Mesenchymal stem cell (in vitro differentiated cells and primary cell): ENCODE results near the gene CCNT1. TPM values are rescaled to one million over a fixed set of nuclear protein-coding genes. Genes with fewer than 3 reads are reported as not detected.
A peak's percentile ranks its signal among the peaks of the same experiment; 100 is the strongest.

Experiments used
- DNase-seq: peaks from one replicate; pipeline ENCODE4 v3.0.0-alpha.2; 2013
- H2AFZ ChIP-seq: one replicate; pipeline ENCODE4 v1.6.1; 2013; ENCODE audit warnings: low read depth, mild to moderate bottlenecking, control low read depth, inconsistent platforms, low read length, moderate library complexity
- H2AK5ac ChIP-seq: 2 replicates; pipeline ENCODE4 v1.6.1; 2013; ENCODE audit warnings: low read length, moderate library complexity, mild to moderate bottlenecking, inconsistent platforms; ENCODE audit not compliant: severe bottlenecking
- H2BK120ac ChIP-seq: one replicate; pipeline ENCODE4 v1.6.1; 2013; ENCODE audit warnings: low read depth, mild to moderate bottlenecking, inconsistent platforms, low read length, moderate library complexity
- H2BK12ac ChIP-seq, 2 experiments: one replicate each; pipeline ENCODE4 v1.6.1; 2013; ENCODE audit warnings: inconsistent platforms in 2 of 2, low read length in 2 of 2, mild to moderate bottlenecking in 2 of 2, moderate library complexity in 2 of 2, control low read depth in 1 of 2
- H2BK15ac ChIP-seq: one replicate; pipeline ENCODE4 v1.6.1; 2013; ENCODE audit warnings: mild to moderate bottlenecking, low read depth, inconsistent platforms; ENCODE audit not compliant: poor library complexity, severe bottlenecking
- H2BK5ac ChIP-seq: 2 replicates; pipeline ENCODE4 v1.6.1; 2013; ENCODE audit warnings: low read depth, mild to moderate bottlenecking, low read length, control low read depth, inconsistent platforms; ENCODE audit not compliant: poor library complexity, severe bottlenecking
- H3K14ac ChIP-seq, 2 experiments: one replicate each; pipeline ENCODE4 v1.6.1; 2013; ENCODE audit warnings: inconsistent platforms in 2 of 2, low read length in 2 of 2, control low read depth in 1 of 2, mild to moderate bottlenecking in 1 of 2, moderate library complexity in 1 of 2
- H3K18ac ChIP-seq, 2 experiments: one replicate each; pipeline ENCODE4 v1.6.1; 2013; ENCODE audit warnings: inconsistent platforms in 2 of 2, low read length in 2 of 2, control low read depth in 1 of 2, low read depth in 1 of 2, mild to moderate bottlenecking in 1 of 2
- H3K23ac ChIP-seq, 2 experiments: one replicate each; pipeline ENCODE4 v1.6.1; 2013; ENCODE audit warnings: inconsistent platforms in 2 of 2, low read length in 2 of 2, mild to moderate bottlenecking in 2 of 2, moderate library complexity in 2 of 2, control low read depth in 1 of 2
- H3K27ac ChIP-seq: 2 replicates; pipeline ENCODE4 v1.5.1; 2013; ENCODE audit warnings: mild to moderate bottlenecking, moderate library complexity, low read length, control low read depth, inconsistent platforms; ENCODE audit not compliant: poor library complexity, severe bottlenecking
- H3K27me3 ChIP-seq, 2 experiments: 2 replicates each; pipeline versions ENCODE4 v1.6.1 to v1.7.0; 2013; ENCODE audit warnings: low read length in 2 of 2, mild to moderate bottlenecking in 2 of 2, moderate library complexity in 2 of 2, control low read depth in 1 of 2, inconsistent platforms in 1 of 2; ENCODE audit not compliant: control insufficient read depth in 1 of 2, insufficient read depth in 1 of 2
- H3K36me3 ChIP-seq, 2 experiments: 2 replicates each; pipeline versions ENCODE4 v1.6.1 to v1.7.0; 2013; ENCODE audit warnings: low read length in 2 of 2, control low read depth in 1 of 2, inconsistent platforms in 1 of 2, low read depth in 1 of 2, mild to moderate bottlenecking in 1 of 2; ENCODE audit not compliant: insufficient read depth in 2 of 2, control insufficient read depth in 1 of 2
- H3K4ac ChIP-seq, 2 experiments: one replicate each; pipeline ENCODE4 v1.6.1; 2013; ENCODE audit warnings: inconsistent platforms in 2 of 2, low read length in 2 of 2, mild to moderate bottlenecking in 2 of 2, moderate library complexity in 2 of 2, control low read depth in 1 of 2, low read depth in 1 of 2
- H3K4me1 ChIP-seq: 2 replicates; pipeline ENCODE4 v1.6.1; 2013; ENCODE audit warnings: low read depth, low read length, control low read depth; ENCODE audit not compliant: control insufficient read depth, insufficient read depth
- H3K4me2 ChIP-seq: 2 replicates; pipeline ENCODE4 v1.6.1; 2013; ENCODE audit warnings: low read length, mild to moderate bottlenecking, inconsistent platforms; ENCODE audit not compliant: poor library complexity, severe bottlenecking
- H3K4me3 ChIP-seq, 2 experiments: 2 replicates each; pipeline versions ENCODE4 v1.5.1 to v1.7.0; 2013; ENCODE audit warnings: low read length in 2 of 2, mild to moderate bottlenecking in 2 of 2, control low read depth in 1 of 2, low read depth in 1 of 2; ENCODE audit not compliant: insufficient read depth in 1 of 2
- H3K79me1 ChIP-seq: replicated peaks from 2 replicates; pipeline ENCODE4 v1.6.1; 2013; ENCODE audit warnings: mild to moderate bottlenecking, control low read depth, low read length, inconsistent platforms; ENCODE audit not compliant: poor library complexity, severe bottlenecking
- H3K9ac ChIP-seq: 2 replicates; pipeline ENCODE4 v1.7.0; 2013; ENCODE audit warnings: mild to moderate bottlenecking, low read length, moderate library complexity
- H3K9me3 ChIP-seq: 2 replicates; pipeline ENCODE4 v1.7.0; 2013; ENCODE audit warnings: mild to moderate bottlenecking, low read length; ENCODE audit not compliant: control insufficient read depth
- H4K8ac ChIP-seq: one replicate; pipeline ENCODE4 v1.6.1; 2013; ENCODE audit warnings: inconsistent platforms, mild to moderate bottlenecking, low read length, moderate library complexity
- H4K91ac ChIP-seq: one replicate; pipeline ENCODE4 v1.6.1; 2013; ENCODE audit warnings: mild to moderate bottlenecking, low read length, inconsistent platforms
- small RNA-seq: library from polyadenylated mRNA; stranded (forward); fragments of <200 nt; extraction: miRNeasy Mini kit (QIAGEN cat#:217004); gene quantifications from one replicate; pipeline ENCODE3, GENCODE V24; 2013; ENCODE audit warnings: low read depth

Gene CCNT1

DNA sequence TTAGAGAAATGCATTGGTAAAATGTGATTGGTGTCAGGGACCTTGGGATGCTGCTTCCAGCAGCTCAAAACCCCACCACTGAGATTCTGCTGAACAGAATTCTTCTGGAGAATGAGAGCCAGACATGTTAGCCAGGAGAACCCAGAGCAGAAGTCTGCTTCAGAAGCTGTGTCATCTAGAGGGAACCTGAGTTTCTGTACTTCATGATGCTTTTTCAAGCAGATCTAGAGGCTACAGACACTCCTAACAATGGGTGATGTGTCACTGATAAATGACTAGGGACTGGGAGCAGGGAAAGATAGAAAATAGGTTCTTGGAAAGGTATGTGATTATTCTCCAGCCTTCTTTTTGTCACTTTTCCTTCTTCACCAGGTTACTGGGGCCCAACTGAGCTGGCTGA, 76.1 kb downstream of the CCNT1 start:
- no peak overlapping the region for H3K27ac ChIP-seq
- H3K4me1 ChIP-seq: no peaks in the 10 kb centered on the region

More for the DNA sequence above, 76.1 kb downstream of the CCNT1 start:
- Histone ChIP-seq H3K23ac (no peak overlapping the region), H2BK120ac (no peak overlapping the region), H3K4ac (no peak overlapping the region), H2AFZ (no peak overlapping the region), H3K18ac (no peak overlapping the region), H3K4me2 (no peak overlapping the region), H3K4me3 (no peak overlapping the region), H3K9ac (no peak overlapping the region), H3K36me3 (peaks cover 15 to 19% of the 10 kb centered on the region in 2 experiments), H2BK15ac (no peak overlapping the region), H3K9me3 (no peaks in the 10 kb centered on the region), H2BK12ac (no peak overlapping the region), H4K91ac (no peak overlapping the region), H4K8ac (no peak overlapping the region), H3K14ac (no peak overlapping the region), H2BK5ac (no peak overlapping the region), H3K27me3 (no peaks in the 10 kb centered on the region), H3K79me1 (no peaks in the 10 kb centered on the region), H2AK5ac (no peak overlapping the region)
- no peak for DNase-seq

Small RNA genes lying within 50 kb of the gene (small RNA-seq; reads per million reads assigned to genes)
- gene MIR1291 (not detected), gene SNORA2A (12.7 reads per million, percentile 82 among the genes with 10 or more reads in this experiment), gene SNORA2B (2.0 reads per million), gene SNORA2C (2.6 reads per million)
